GM21447 (cell line): ENCODE measurements around the gene KCNJ2.

ENCODE experiments used
- ATAC-seq: cut with Tn5 transposase; IDR thresholded peaks from one replicate; pipeline ENCODE4 v1.9.1; 2021; ENCODE audit not compliant: unreplicated experiment

KCNJ2 gene

DNA sequence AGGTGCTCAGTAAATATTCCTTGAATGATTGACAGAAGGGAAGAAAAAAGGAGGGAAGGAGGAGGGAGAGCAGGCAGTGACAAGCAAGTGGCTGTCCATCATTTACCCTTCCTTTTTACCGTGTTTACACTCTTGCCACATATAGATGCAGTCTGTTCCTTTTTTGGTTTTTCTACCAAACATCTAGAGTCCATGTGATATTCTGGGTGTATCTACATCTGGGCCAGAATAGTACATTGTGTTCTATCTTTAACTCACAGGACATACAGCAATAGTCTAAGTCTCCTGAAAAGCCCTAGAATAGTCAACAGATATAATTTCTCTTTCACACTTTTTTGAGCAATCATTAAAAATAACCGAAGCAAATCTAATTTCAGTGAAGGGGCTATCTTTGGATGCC lies 33.5 kb downstream of the KCNJ2 start:
- ATAC-seq: no peak

DNA sequence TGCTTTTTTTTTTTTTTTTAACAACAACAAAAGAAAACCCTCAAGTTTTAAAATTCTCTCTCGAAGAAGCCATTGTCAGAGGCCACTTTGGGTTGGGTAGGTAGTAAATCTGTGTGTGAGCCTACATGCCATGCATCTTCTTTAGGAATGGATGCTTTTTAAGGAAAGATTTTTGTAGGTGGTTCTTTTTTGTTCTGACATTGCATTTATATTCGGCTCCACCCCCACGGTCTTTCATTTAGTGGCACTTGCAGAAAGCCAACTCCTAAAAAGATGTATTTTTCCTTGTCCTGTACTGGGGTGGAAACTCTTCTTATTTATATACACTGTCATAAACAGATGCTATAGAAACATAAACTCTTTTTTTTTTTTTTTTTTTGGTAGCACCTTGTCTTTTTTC lies 35.1 kb downstream of the KCNJ2 start:
- ATAC-seq: no peak

DNA sequence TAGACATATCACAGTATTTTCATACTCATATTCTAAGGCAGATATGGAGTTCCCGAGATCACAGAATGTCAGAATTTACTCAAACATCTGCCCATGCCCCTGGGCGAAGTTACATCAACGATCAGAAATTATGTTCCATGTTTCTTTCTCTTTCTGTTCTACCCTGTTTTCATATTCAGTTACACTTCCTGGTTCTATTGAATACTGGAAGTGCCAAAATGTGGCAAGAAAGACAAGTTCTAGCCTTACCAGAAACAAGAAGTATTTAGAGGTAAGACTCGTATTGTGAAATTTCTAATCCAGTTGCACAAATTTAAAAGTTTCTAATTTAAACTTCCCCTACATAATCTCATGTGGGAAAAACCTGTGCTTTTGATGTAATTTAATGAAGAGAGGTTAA lies 36.1 kb downstream of the KCNJ2 start:
- no peak for ATAC-seq

DNA sequence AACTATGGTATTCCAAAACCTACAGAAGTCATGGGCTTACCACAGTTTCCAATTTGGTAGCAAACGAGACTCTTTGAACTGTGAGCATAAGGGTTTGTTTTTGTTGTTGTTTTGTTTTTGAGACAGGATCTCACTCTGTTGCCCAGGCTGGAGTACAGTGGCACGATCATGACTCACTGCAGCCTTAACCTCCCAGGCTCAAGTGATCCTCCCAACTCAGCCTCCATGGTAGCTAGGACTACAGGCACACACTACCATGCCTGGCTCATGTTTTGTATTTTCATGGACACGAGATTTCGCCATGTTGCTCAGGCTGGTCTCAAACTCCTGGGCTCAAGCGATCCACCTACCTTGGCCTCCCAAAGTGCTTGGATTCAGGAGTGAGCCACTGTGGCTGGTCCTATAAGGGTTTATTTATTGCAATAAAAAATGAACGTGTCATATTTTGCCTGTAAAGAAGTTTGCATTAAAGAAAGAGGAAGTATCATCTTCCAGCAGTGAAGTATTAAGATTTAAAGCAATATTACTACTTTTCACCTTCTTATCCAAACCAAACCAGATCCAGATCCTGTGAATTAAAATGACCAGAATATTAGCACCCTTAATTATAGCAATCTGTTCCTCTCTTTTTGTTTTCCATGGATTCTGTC lies 37.2 kb downstream of the KCNJ2 start:
- no peak for ATAC-seq

DNA sequence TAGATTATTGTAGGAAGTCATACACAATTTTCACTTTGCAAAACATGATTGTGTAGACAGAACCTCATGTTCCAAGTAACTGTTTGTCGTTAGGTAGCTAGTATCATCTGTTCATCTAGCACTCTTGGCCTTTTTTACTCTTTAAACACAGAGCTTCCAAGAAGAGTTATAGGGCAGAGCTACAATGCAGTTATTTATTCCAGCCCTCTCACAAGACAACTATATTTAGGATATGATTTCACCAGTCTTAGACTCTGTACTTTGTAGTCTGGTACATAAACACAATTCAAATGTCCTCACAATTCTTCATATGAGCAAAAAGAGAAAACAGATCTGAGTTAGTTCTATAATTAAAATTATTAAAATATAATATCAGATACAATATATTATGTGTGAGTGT lies 37.9 kb downstream of the KCNJ2 start:
- no peak for ATAC-seq

DNA sequence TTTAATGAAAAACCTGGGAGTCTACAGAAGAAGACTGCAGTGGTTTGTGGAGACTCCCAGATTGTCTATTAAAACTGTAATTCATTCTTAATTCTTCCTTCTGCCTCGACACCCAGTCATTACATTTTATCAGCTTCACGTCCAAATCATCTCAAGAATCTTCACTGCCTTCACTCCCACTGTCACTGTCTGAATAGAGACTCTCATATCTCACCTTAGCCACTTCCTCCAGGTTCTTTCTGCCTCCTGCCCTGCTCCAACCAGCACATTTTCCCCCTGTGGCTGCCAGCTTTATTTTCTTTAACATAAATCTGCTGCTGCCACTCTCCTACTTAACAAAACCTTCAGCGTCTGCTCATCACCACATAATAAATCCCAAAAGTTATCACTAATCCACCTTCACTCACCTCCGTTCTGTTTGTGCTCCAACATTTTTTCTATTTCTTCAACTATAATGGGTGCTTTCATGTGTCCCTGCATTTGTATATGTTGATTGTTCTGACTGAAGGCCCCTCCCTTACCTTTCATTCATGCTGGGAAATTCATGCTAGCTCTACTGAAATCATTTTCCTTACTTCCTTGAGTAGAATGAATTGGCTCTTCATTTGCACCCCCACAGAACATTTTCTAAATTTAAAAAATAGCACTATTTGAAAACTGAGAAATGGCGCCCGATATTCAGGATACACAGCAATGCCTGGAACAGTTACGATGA lies 38.9 kb downstream of the KCNJ2 start:
- ATAC-seq: no peak

DNA sequence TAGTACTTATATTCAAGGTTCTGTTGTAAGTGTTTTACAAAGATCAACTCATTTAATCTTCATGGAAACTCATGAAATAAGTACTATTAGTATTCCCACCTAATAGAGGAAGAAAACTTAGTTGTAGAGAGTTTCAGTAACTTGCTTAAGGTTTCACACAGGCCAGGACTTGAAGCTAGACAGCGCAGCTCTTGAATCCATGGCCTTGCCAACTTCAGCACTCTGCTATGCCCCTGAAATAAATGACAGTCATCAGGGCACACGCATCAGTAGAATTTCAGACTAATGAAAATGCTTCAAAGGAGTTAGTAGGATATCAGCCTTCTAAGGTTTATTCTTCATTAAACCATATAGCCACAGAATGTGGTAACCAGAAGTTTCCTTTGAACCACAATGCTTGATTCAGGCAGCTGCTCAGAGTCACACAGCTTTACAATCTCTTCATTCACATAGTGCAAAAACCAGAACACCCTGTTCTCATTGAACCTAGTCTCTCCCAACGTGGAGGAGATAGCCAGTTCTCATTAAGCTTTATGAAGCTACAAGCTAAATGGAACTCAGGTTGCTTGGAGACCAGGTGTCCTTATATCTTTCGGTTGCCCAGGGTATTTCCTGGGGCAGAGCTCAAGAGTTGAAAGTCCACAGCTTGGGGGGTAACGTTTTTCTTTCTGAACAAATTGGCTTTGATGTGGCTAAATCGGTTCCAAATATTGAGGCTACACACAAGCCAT lies 39.7 kb downstream of the KCNJ2 start:
- no peak for ATAC-seq

DNA sequence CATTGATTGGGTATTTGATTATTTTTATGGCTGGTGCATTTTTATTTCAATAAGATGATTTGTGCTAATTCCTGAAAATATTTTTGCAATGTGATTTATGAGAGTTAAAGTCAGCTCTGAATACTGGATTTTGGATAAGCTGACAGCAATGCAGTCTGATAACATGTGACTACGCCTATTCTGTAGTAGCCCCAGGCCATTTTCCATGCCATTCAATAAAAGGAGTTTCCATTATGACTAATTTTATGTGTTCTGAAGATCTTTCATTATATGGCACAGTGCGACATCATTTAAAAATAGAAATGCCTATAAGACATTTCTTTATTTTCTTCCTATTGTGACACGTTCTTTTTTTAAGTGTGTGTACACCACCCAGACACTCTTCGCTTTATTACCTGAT lies 46.3 kb downstream of the KCNJ2 start:
- no peak for ATAC-seq

DNA sequence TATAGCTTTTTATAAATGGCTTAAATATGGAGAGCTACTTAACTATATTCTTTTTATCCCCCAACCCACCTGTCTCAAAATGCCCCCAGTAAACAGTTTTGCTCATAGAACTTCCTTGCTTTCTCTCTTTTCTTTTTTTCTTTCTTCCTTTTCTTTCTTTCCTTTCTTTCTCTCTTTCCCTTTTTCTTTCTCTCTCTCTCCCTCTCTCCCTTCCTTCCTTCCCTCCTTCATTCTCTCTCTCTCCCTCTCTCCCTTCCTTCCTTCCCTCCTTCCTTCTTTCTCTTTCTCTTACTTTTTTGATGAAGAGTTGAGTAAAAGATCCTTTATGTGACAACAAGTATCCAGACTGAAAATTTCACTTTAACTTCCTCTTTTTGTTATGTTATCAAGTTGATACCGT lies 48.2 kb downstream of the KCNJ2 start:
- ATAC-seq: no peak

DNA sequence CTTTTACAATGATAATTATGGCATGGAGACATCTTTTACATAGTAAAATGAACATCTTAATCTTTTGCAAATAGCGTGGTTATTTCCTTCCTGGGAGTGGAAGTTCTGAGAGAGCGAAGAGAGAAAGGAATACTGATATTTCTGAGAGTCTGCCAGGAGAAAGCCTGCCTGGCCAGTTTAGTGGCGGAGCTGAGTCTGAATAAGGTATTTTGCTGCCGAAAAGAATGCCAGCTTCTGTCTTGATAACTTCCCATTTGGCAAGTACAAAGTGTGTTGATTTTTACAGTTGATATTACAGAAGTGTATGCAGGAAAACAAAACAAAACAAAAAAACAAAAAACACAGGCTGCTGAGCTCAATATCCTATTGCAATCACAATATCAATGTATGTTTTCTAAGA lies 55.9 kb downstream of the KCNJ2 start:
- no peak for ATAC-seq
